Measurements from ENCODE around the gene COBL. TPM values are rescaled to one million over a fixed set of nuclear protein-coding genes. Genes with fewer than 3 reads are reported as not detected.

COBL gene
- total RNA-seq, 1 donor from 2014 or later = 9.2 TPM

DNA sequence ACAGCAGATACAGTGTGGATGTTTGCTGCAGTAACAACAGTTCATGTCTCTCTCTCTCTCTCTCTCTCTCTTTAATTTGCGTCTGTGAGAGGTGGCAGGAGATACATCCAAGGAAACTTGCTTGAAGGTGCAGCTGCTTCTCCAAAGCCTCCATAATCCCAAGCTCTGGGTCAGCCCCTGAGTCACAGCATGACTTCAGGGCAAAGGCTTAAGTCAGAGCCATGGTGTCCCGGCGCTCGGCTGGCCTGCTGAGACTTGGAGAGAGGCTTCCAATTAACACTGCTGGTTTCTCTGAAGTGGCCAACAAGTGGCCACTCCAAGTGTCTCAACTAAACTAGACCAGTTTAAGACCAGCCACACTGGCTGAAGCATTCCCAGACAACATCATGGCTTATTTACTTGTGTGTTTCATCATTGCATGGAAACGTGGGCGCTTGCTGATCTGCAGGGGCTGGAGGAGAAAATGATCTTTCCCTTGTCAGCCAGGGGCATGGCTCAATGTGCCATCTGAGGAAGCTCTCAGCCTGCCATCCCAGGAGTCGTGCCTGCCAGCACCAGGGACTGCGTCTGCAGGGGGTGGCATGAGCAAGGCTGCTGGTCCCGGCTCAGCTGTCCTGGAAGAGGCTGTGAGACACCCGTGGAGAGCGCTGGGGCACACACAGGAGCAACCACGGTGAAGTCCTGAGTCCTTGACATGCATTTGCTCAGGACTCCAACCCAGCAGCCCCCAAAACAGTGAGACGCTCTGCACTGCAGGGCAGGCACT lies 254.2 kb downstream of the COBL start:
- DNase-seq (ENCODE audit: low spot score) = no peak

DNA sequence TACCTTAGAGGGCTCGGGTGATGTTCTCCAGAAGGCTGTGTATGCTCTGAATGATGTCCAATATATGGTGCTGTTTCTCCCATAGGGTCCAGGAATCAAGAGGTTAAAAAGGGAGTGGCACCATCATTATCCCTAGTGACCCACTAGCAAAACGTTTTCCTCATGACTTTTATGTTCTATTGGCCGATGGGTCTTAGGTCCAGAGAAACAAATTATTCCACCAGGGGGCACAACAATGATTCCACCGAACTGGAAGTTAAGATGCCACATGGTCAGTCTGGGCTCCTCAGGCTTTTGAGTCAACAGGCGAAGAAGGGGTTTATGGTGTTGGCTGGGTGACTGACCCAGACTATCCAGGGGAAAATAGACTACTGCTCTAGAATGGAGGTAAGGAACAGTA lies 256.1 kb downstream of the COBL start:
- no peak for DNase-seq (ENCODE audit: low spot score)

DNA sequence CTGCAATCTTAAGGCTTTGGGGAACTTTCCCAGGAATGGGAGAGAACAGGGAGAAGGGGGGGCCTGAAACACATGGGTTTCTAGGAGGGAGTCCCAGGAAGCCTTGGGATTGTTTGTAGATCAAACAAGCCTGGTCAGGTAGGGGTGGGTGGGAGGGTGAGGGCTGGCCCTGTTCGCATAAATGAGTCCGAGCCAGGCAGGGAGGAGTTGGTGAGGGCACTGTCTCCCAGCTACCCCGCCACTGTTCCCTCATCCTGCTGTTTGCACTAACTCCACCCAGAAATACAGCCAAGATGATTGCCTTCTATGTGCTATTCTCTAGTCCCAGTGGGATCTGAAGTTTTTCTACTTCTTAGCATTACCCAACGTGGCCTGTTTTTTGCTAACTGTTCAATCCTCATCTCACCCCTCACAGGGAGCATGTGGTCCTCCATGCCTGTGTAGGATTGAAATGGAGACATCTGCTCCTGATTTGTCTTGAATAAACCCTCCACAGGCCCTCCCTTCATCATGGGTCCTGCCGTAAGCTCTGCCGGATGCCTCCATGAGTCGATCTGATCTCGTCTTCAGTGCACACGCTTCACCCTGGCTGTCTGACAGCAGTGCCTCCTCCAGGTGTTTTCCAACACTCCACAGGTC lies 257.0 kb downstream of the COBL start:
- no peak for DNase-seq (ENCODE audit: low spot score)

DNA sequence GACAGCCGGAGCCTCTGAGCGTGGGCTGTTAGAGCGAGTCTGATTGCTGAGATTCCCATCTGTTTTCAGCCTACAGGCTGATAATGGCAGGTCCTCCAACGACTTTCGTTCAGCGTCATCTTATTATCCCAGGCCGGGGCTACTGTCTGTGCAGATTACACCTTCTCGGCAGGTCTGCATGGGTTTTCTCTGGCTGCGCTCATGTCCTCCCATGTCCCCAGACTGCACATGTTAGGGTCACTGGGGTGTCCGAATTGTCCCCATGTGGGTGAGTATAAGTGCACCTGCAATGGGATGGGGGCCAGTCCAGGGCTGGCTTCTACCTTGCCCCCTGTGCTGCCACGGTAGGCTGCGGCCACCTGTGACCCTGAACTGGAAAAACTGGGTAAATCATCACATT lies 257.8 kb downstream of the COBL start:
- DNase-seq (ENCODE audit: low spot score) = no peak

DNA sequence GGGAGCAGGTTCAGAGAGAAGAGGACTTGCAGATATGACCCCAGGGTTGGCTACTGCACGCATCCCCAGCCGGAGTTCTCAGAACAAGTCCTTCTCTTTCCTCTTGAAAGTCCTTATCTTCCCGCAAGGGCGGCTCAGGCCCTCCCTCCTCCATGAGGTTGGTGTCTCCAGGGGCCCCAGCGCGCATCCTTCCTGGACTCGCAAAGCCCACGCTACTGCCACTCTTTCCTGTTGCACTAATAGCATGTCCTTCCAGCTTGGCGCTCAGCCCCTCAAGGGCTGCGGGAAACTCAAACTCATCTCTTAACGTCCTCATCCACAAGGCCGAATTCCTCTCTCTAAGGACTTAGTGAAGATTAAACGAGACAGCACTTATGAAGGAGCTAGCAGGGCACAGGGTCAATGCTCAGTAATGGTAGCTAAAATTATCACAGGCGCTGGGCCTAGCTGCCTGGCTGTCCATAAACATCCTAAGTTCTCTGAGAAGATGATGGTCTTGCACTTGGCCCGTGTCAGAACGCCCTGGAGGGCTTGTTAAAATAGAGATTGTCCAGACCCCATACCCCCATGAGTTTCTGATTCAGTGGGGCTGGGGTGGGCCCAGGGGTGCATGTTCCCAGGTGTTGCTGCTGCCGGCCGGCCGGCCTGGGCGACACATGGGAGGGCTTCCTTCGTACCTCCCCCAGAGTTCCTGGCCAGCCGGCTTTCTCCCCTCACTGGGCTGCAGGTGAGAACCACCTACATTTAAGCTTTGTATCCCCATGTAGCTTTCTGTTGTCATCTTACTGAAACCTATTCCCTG lies 261.4 kb downstream of the COBL start:
- DNase-seq (ENCODE audit: low spot score) = no peak

DNA sequence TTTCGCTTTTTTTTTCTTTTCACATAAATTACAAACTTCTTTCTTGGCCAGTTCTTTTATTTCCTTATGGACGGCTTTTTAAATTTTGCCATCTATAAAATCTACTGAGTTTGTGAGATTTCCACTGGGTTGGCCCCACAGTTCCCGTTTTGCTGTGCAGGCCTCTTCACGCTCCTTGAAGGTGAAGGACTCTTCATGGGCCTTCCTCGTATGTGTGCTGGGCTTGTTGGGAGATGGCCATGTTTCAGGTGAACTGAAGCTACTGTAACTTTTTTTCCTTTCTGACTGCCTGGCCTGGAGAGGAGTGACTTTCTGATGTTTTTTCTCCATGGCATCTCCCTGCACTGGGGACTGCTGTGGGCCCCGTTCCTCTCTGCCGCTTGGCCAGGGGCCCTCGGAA lies 262.4 kb downstream of the COBL start:
- DNase-seq (ENCODE audit: low spot score) = no peak

DNA sequence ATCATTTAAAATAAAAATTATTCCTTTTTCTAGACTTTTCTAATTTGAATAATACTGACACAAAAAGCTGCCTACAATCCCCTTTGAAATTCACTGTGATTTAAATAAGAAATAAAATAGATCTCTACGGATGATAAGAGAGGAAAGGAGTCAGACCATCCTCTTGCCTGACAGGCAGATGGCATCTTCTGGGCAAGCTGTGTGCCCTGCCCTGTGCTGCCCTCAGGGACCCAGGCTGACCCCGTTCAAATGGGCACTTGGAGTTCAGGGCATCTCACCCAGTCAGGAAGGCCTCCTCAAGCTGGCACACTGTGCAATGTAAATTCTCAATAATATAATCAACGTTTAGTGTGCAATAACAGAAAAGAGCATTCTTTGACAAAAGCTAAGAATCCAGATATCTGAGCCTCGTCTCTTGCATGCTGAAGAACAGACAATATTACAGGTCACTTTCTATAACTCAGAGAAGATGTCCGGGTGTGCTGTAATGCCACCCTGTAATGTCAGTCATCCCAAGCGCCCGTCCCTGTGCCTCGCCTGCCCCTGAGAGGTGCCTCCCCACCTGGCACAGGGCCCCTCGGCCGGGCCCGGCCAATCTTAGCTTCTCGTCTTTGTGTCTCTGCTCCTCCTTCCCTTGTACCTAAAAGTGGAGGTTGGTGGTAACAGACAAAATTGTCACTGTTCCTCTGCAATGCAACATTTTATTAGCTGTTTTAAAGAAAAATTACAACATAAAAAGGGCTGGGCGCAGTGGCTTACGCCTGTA lies 263.3 kb downstream of the COBL start:
- DNase-seq (ENCODE audit: low spot score) = no peak

DNA sequence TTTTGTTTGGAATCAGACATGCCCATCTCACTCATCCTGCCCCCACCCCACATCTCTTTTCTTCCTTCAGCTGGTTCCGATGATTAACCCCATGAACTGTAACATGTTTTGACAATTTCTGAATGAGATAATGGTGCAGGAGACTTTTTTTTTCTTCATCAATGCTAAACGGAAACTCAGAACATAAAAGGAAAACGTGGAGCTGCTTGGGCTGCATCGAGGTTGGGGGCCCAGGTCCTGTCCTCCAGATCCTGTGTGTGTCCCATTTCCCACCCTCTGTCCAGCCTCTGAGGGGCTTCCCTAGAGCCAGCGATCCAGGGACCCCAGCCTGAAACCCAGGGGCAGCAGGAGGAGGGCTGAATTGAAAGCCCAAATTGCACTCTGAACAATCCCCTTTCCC lies 270.1 kb downstream of the COBL start:
- DNase-seq (ENCODE audit: low spot score) = no peak

DNA sequence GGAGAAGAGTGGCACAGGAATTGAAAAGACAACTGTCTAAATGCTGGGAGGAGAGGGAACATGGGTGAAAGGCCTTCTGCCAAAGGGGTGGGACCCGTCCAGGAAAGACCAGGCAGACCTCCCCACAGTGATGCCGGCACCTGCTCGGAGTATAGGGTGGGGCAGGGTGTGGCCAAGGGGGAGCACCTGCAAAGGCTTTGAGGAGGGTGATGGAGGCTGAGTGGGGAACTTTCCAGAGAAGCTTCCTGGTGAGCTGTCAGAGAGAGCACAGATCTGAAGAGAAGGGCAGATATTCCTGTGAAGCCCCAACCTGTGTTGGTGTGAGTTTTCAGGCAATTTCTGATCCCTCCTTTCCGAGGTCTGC lies 270.5 kb downstream of the COBL start:
- DNase-seq (ENCODE audit: low spot score) = no peak

DNA sequence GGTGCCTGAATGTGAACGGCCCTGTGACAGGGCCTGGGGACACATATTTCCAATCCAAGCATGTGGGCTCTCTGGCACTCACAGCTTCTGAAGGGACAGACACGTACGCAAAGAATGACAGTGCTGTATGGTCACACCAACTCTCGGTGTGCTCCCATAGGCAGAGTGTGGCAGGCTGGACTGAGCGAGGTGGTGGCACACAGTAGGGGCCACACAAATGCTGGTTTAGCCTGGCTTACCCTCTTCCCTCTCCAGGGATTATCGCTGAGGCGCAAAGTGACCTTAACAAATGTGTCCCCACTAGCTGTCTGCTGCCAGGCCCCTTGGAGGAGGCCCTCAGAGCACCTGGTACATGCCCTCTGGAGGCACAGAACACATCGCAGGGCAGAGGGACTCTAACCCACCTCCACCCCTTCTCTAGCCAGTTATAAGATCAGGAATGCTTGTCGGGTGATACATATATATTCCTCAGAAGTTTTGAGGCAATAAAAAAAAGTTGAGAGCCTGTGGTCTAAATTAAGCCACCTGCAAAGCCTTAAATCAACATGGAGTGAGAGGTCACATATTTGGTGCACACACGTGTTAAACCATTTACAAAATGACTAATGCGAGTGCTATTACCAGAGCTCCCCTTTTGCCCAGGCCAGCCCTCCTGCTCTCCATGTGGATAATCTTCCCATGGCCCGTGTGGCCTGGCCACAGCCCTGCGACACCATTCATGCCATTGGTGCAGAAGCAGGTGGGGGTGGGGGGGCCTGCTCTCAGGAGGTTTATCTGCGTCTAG lies 271.1 kb downstream of the COBL start:
- no peak for DNase-seq (ENCODE audit: low spot score)

DNA sequence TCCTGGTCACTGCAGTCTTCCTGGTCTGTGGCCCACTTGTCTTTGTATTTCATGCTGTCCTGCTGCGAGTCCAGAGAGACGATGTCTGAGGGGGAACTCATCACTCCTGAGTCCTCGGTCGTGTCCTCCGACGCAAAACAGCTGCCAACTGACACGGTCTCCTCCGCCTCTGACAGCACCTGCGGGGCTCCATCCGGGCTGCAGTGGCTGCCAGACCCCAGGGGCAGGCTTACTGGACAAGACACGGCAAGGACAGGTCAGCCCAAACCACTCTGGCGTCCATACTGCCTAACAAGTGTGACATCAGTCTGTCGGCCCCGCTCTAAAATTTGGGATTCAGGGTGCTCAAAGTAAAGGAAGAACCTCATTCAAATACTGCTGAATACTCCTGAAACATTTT lies 273.1 kb downstream of the COBL start:
- no peak for DNase-seq (ENCODE audit: low spot score)

DNA sequence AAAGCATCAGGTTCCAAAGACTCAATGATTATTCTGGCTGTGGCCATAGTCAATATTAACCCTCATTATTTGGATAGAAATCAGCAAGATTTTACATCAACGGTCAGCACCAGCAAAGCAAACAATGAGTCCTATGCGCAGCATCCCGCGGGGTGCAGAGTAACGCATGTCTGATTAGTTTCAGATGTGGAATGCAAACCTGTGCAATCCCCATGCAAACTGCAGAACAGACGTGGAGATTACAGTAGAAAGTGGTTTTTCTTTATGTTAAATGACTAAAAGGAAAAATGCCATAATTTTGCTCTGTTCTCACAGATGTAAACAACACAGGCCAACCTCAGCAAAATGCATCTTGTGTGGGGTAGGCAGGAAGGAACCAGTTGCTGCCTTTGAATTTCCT lies 275.8 kb downstream of the COBL start:
- DNase-seq (ENCODE audit: low spot score) = no peak

DNA sequence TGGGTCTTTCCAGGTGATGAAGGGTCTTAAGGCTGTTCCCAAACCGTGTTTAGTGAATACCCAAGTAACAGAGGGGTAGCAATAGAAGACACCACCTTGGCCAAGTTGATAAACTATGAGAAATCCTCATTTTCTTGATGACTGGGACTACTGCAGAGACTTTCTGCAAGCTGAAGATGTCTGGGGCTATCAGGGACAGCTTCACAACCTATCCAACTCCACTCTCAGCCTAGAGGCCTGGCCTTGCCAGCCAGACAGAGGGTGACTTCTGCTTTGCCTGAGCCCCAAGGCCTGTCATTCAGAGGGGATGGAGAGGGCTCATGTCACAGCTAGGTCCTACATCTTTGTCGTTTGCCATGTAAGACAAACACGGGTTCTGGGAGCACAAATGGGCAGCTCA lies 278.0 kb downstream of the COBL start:
- DNase-seq (ENCODE audit: low spot score) = no peak

DNA sequence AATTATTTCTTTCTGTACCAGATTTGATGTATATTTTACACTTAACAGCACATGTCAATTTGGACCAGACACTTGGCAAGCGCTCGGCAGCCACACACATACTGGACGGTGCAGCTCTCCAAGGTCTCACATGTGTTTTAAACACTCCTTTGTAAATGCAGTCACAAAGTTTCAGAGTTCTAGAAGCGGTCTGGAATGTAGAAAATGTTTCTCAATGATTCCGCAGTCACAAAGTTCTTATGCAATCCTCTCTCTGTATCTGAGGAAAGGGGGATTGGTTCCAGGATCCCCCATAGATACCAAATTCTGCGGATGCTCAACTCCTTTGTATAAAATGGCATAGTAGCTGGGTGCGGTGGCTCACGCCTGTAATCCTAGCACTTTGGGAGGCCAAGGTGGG lies 280.9 kb downstream of the COBL start:
- no peak for DNase-seq (ENCODE audit: low spot score)

DNA sequence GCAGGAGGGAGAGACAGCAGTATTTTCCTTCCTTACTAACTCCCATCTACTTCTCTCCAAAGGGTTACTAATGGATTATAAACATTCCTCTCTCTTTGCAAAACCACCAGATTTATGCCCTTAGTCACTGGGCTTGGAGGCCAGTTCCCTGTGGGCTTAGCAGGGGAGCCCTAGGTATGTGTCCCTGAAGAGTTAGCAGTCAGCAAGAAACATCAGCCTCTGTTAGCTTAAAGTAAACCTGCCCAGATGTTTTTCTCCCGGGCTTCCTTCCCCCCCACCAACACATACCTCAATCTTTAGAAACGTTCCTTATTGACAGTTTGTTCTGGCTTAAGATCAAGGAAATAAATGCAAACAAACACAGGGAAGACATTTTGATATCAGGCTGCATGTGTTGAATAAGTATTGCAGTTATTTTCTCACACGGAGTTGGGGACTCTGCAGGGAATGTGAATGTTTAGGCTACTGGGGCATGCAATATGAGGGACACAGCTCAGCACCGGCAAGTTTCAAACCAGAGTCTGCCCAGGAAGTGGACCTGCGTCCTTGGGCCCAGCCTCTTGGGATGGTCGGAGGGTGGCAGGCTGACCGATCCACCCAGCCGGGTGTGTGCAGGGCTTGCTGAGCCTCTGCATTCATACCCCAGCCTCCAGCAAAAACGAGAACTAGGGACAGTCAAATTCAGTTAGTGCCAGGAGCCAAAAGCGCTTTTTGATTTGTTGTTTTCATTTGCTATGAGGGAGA lies 281.9 kb downstream of the COBL start:
- no peak for DNase-seq (ENCODE audit: low spot score)

DNA sequence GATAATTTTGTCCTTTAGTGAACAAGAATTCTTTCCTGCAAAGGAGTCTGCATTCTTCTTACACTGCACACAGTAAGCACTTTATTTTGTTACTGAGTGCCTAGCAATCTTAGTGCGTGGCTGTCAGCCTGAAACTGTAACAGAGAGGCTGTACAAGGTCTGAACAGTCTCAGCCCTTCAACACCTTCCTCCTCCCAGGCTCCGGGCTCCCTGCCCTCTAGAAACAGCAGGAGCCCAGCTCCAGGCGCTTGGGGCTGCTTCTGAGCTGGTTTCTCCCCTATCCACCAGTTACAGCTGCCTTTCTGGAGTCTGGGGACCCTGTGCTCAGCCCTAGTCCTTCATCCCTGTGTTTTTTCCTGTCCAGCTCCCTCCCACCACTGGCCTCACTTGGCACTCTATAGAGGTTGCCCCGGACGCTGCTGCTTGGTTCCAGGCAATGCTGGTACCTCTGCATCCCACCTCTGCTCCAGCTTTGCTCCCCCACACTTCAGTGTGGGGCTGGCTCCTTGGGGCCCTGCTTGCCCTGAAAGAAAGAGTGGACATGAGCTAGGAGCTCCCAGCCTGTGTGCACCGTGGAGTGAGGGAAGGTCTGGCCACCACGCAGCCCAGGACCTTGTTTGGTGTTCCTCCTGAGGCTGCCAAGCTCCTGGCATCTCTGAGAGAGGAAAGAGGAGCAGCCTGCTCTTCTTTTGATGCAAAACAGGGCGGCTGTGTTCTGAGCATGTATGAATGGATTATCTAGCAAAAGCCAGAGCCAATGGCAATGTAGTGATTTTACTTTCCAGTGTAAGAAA lies 282.7 kb downstream of the COBL start:
- DNase-seq (ENCODE audit: low spot score) = no peak

DNA sequence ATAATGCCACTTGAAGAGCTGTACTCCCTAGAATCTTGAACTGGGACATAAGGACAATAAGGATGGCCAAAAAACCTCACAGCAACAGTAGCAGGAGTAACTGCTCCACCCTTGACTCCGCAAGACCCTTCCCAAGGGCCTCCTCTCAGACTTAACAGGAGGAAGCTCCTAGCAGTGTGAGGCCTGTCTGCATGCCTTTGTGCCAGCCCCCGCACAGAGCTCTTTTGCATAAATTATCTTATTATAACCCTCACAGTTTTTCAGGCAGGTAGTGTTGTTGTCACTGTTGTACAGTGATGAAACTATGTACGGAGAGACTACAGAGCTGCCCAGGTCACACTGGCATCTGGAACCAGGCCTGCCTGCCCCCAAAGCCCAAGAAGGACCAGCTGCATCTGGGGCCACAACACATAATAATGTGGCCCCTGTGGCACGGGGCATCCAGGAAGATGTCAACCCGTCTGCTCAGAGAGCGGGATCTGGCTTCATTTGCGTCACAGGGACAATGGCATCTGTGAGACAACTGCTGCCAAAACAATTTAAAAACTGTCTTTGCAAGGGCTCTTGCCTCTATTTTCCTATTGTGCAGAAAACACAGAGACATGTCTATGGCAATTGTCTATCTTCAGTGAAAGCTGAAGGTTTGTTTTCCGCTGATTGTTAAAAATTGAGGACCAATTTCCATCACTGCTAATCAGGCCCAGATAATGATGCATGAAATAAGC lies 284.7 kb downstream of the COBL start:
- DNase-seq (ENCODE audit: low spot score) = no peak

DNA sequence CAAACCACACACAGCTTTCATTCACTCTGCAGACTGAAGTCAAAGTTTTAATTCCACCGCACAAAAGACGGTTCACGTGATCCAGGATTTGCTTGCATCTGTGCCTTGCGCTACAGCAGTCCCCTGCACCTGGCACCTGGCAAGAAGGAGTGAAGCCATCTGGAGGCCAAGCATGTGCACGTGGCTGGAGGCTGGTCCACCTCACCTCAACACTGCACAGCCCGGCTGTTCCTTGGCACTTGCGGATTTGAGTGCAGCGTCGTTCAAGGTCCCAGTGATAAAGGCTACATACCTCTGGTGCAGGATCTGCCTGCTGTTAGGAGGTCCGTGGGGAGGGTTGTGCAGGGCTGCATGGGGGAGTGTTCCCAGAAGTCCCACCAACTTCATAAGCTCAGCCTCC lies 285.4 kb downstream of the COBL start:
- DNase-seq (ENCODE audit: low spot score) = no peak

All from mesenteric fat pad (tissue), 1 donor.